Activated CD4-positive, alpha-beta T cell treated with anti-CD3 and anti-CD28 coated beads for 24 hours (primary cell): ENCODE measurements around the gene MRTFA.

Experiments
- DNase-seq, 2 donors: peaks; one replicate each; pipeline ENCODE4 v3.0.0-alpha.2; 2020; ENCODE audit warnings: low read depth in 2 of 2

MRTFA gene

GRCh38 chr22:40428796-40429195 is 207.7 kb downstream of the MRTFA start:
- DNase-seq, result no peak

GRCh38 chr22:40426594-40427333 is 209.8 kb downstream of the MRTFA start:
- DNase-seq, result no peak

- no peak for DNase-seq
Measured at GRCh38 chr22:40425082-40425481, 211.4 kb downstream of the MRTFA start.

DNA sequence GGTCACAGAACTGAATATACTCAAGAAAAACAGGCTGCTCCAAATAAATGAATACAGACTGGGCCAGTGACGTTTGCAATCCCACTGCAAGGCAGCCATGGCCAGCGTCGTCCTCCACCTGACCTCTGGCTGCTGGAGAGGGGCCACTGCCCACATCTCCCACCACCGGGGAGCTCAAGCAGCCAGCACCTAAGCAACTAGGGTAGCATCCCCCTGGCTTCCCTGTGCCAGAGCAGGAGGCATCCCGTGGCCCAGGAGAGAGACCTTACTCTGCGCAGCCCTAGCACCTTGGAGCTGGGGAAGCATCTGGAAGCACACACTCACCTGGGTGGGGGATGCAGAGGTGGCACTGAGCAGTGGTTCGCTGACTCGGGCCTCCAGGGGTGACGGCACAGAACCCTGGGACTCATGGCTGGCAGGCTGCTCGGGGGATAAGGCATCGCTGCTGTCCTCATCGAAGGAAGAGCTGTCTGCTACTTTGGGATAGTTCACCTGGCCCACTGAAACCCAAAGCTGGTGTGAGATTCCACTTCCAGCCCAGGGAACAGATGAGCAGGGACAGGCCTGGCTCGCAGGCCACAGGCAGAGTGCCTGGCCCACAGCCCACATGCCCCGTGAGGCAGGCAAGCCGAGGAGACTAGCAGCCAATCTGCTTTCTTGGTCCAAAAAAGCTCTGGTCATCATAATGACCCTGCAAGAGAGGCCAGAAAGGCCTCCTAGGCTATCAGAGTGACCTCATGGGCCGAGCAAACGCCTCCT is 212.5 kb downstream of the MRTFA start:
- DNase-seq, result no peak

- DNase-seq, result no peak
Measured at GRCh38 chr22:40423310-40423688, 213.2 kb downstream of the MRTFA start.

- no peak for DNase-seq
Measured at GRCh38 chr22:40422558-40423309, 213.8 kb downstream of the MRTFA start.

DNA sequence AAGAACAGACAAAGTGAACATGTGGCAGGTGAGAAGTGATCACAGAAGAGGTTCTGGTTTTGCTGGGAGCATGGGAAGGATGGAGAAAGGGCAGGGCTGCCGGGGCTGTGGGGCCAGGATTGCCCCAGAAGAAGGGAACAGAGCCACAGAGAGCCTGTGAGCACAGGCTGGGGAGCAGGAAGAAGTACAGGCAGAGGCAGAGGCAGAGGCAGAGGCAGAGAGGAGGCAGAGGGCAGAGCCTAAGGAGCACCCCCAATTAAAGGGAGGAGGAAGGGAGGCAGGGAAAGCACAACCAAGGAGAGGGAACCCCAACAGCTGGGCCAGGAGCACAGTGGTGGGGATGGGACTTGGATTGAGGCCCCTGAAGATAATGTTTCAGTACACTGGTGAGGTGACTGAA is 214.6 kb downstream of the MRTFA start:
- DNase-seq, result no peak

- DNase-seq, result no peak
Measured at GRCh38 chr22:40421082-40421350, 215.5 kb downstream of the MRTFA start.

DNA sequence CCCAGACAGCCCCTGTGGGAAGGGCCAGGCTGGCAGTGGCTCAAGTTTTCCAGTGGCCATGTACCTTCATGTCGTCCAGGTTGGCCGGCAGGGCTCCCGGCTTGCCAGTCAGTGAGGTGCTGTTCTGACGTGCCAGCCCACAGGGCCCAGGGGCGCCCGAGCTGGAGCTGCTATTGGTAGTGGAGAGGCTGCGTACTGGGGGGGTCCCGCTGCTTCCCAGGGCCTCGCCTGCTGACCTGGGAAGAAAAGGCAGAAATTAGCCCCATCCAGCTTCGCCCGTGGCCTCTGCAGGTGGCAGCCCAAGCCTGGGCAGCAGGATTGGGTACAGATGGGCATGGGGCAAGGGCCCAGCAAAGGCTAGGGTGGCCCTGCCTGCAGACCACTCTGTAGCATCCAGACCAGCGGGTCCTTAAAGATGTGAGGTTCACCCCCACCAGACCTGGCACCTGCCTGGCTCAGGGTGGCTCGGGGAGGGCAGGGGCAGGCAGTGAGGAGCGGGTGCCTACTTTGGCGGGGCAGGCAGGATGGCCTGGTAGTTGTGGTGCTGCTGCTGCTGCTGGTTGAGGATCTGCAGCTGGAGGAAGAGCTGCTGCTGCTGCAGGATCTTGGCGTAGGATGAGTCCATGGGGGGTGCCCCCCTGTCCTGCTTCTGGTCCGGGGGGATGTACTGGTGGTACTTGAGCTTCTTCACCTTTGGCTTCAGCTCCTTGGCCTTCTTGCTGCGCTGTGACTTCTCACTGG is 216.0 kb downstream of the MRTFA start:
- no peak for DNase-seq

DNA sequence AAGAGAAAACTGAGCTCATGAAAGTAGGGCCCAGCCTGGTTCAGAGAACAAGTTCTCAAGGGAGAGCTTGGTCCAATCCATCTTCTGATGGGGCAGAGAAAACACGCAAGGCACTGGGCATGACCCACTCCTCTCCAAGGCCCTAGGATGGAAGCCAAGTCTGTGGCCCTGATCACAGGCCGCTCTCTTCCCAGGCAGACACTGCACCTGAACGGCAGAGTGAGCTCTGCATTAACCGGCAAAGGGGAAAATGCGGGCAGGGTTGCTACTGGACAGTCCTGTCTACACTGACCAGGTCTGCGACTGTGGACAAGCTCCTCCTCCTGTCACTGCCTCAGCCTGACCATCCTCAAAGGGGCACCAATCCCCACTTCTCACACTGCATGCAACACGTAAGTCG is 216.8 kb downstream of the MRTFA start:
- no peak for DNase-seq

- DNase-seq, result no peak
Measured at GRCh38 chr22:40418366-40419201, 217.9 kb downstream of the MRTFA start.

DNA sequence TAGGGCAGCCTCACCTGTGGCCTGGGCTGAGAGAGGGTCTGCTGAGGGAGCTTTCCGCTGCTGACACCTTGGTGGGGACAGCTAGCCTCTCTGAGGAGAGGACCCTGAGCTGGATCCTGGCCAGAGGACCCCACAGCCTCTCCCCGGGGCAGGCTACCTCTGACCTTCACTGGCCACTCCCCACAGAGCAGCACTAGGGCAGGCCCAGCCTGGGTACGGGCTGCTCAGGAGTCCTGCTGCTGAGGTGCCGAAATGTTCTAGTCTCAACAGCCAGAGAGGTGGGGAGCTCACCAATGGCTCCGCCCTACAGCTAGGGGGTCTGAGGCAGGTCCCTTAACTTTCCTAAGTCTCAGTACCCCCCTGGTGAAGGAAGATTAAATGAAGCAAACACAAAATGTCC is 218.6 kb downstream of the MRTFA start:
- DNase-seq, result no peak

GRCh38 chr22:40417041-40417440 is 219.5 kb downstream of the MRTFA start:
- no peak for DNase-seq

DNA sequence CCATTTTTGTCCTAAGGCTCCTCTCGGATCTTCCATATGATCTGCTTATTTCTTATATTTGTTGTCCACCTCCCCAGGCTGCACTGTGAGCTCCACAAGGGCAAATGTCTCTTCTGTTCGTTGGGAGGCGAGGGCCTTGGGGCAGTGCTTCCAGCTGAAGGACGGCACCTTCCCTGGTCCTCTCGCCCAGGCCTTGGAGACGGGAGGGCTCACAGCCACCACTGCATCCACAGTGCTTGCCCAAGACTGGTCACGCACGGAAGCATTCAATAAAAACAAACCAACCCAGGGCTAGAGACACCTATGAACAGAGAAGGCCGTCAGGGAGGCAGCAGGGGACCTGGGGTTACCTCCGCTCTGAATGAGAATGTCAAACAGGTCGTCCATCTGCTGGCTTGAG is 219.9 kb downstream of the MRTFA start:
- DNase-seq, result no peak

- no peak for DNase-seq
Measured at GRCh38 chr22:40416267-40416570, 220.3 kb downstream of the MRTFA start.

- DNase-seq, result no peak
Measured at GRCh38 chr22:40415531-40416266, 220.8 kb downstream of the MRTFA start.

- no peak for DNase-seq
Measured at GRCh38 chr22:40414838-40415505, 221.5 kb downstream of the MRTFA start.

DNA sequence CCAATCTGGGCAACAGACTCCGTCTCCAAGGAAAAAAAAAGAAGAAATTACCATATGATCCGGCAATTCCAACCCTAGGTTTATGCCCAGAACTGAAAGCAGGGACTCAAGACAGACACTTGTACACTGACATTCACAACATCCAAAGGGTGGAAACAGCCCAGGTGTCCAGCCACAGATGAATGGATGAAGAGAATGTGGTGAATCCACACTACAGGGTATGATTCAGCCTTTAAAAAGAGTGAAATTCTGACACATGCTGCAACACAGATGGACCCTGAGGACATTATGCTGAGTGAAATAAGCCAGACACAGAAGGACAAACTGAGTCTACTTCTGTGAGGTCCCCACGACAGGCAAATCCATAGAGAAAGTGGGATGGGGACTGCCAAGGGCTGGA is 222.2 kb downstream of the MRTFA start:
- DNase-seq, result no peak

GRCh38 chr22:40413873-40414272 is 222.6 kb downstream of the MRTFA start:
- DNase-seq, result no peak

DNA sequence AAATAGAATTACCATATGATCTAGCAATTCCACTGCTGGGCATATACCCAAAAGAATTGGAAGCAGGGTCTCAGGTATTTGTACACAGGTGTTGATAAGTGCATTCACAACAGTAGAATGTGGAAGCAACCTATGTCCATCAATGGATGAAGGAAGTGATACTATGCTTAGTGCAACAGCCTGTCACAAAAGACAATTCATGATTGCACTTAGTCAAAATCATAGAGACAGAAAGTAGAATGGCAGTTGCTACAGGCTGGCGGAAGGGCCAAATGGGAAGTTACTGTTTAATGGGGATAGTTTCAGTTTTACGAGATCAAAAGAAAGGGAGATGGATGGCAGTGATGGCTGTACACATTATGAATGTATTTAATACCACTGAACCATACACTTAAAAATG is 224.1 kb downstream of the MRTFA start:
- no peak for DNase-seq
